Fibroblast of skin of scalp (primary cell): Measurements from ENCODE around the gene DDR1.
"Not testable (repeated sequence)": the region's sequence is repeated elsewhere in the genome, so short reads cannot be mapped to it uniquely, and the experiment has no call there.

Experiments
- DNase-seq: peaks from one replicate; pipeline ENCODE4 v3.0.0-alpha.2; 2013

Gene DDR1

GRCh38 chr6:30894935-30895334 lies 10.6 kb downstream of the DDR1 start:
- DNase-seq: no peak

- DNase-seq: no peak
These were observed 11.0 kb downstream of the DDR1 start for GRCh38 chr6:30895343-30895742.

GRCh38 chr6:30896541-30896940 lies 12.2 kb downstream of the DDR1 start:
- DNase-seq: no peak

- DNase-seq: no peak
These were observed 13.6 kb downstream of the DDR1 start for GRCh38 chr6:30897882-30898281.

GRCh38 chr6:30898750-30899360 lies 14.5 kb downstream of the DDR1 start:
- DNase-seq: no peak

GRCh38 chr6:30900863-30901417 lies 16.6 kb downstream of the DDR1 start:
- DNase-seq: no peak

- DNase-seq: no peak
These were observed 17.1 kb downstream of the DDR1 start for GRCh38 chr6:30901436-30901835.

- DNase-seq: not testable (repeated sequence)
These were observed 17.9 kb downstream of the DDR1 start for GRCh38 chr6:30902196-30902595.

- DNase-seq: no peak
These were observed 18.4 kb downstream of the DDR1 start for GRCh38 chr6:30902709-30903108.

GRCh38 chr6:30903236-30903635 lies 18.9 kb downstream of the DDR1 start:
- no peak for DNase-seq

- DNase-seq: not testable (repeated sequence)
These were observed 23.0 kb downstream of the DDR1 start for GRCh38 chr6:30907290-30907757.

GRCh38 chr6:30907758-30908591 lies 23.7 kb downstream of the DDR1 start, which contains the start of gene GTF2H4:
Gene GTF2H4 (plus strand): TSS chr6:30908207.
- peak; percentile 99 for DNase-seq

- DNase-seq: no peak
These were observed 24.4 kb downstream of the DDR1 start for GRCh38 chr6:30908700-30909099.

- not testable (repeated sequence) for DNase-seq
These were observed 26.2 kb downstream of the DDR1 start for GRCh38 chr6:30910473-30910872.

GRCh38 chr6:30912746-30913520 lies 28.6 kb downstream of the DDR1 start:
- DNase-seq: no peak

GRCh38 chr6:30913721-30914075 lies 29.4 kb downstream of the DDR1 start:
- no peak for DNase-seq

- DNase-seq: peak; percentile 91
These were observed 29.9 kb downstream of the DDR1 start, which contains the start of gene VARS2 for GRCh38 chr6:30914076-30914853. Gene VARS2 (plus strand): TSS chr6:30914238. CDS start chr6:30914837, 599 bp downstream.

GRCh38 chr6:30914854-30915590 lies 30.7 kb downstream of the DDR1 start:
- no peak for DNase-seq

- DNase-seq: peak; percentile 72
These were observed 31.2 kb downstream of the DDR1 start for GRCh38 chr6:30915591-30915946.

- no peak for DNase-seq
These were observed 32.7 kb downstream of the DDR1 start for GRCh38 chr6:30917041-30917440.

GRCh38 chr6:30917487-30917886 lies 33.2 kb downstream of the DDR1 start:
- DNase-seq: no peak
